Measurements from ENCODE around the gene CARD19.

CARD19 gene

DNA sequence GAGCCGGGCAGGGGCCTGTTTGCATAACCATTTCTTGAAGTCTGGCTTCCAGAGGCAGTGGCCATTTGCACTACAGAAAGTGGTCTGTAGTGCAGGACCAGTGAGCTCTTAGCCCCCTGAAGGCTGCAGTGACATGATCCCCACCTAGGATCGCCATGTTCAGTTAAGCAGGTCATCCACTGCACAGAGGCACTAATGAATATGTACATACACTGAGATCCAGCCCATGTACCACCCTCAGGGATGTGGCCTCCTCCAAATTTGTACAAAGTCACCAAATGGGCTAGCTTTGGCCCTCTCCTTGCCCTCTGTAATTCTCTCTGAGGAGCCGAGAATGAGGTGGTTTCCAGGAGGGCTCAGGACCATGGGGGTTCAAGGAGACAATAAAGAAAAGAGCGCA is 45.8 kb upstream of the CARD19 start:
- H3K36me3 ChIP-seq (ENCODE audit: control insufficient read depth in 2 of 2, insufficient read depth in 1 of 2, low read length in 2 of 2): no peaks in the 10 kb centered on the region
- no peaks in the 10 kb centered on the region for H3K4me1 ChIP-seq (ENCODE audit: control insufficient read depth, insufficient read depth, low read length)
- H3K27ac ChIP-seq (ENCODE audit: extremely low read depth, low read depth, low read length): no peak overlapping the region
- H3K9me3 ChIP-seq (ENCODE audit: control insufficient read depth, insufficient read depth, low read depth, low read length): no peaks in the 10 kb centered on the region
- CTCF ChIA-PET: interaction anchor here (0.6 kb wide), 1 partner anchor 70 kb away, joined by 4 read pairs; no protein-coding TSS in a partner anchor
- H3K4me3 ChIP-seq (ENCODE audit: low read depth, low read length): no peak overlapping the region
- POLR2A ChIA-PET: no interaction called here
- TF ChIP-seq, protein P1, sequence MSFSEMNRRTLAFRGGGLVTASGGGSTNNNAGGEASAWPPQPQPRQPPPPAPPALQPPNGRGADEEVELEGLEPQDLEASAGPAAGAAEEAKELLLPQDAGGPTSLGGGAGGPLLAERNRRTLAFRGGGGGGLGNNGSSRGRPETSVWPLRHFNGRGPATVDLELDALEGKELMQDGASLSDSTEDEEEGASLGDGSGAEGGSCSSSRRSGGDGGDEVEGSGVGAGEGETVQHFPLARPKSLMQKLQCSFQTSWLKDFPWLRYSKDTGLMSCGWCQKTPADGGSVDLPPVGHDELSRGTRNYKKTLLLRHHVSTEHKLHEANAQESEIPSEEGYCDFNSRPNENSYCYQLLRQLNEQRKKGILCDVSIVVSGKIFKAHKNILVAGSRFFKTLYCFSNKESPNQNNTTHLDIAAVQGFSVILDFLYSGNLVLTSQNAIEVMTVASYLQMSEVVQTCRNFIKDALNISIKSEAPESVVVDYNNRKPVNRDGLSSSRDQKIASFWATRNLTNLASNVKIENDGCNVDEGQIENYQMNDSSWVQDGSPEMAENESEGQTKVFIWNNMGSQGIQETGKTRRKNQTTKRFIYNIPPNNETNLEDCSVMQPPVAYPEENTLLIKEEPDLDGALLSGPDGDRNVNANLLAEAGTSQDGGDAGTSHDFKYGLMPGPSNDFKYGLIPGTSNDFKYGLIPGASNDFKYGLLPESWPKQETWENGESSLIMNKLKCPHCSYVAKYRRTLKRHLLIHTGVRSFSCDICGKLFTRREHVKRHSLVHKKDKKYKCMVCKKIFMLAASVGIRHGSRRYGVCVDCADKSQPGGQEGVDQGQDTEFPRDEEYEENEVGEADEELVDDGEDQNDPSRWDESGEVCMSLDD (tag by site-specific recombination; IDR thresholded peaks at IDR 0.05): no peak
- no peak for TF ChIP-seq ZNF658 (tag by site-specific recombination; IDR thresholded peaks at IDR 0.05)

DNA sequence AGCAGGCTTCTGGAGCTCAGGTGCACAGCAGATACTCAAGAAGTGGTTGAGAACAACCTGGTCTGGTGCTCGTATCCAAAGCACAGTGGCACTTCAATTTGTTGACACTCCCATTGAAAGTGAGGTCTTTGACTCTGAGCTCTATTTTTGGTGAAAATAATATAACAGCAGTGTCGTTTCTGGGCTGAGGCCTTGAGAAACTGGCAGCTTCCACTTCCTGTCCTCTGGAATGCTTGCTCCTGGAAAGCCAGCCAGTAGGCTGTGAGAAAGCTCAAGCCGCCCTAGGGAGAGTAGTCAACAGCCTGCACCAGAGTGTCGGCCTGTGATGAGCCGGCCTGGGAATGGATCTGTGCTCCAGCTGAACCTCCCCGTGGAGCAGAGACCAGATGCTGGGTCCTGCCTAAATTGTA is 44.3 kb upstream of the CARD19 start:
- CTCF ChIA-PET: interaction anchor here (0.5 to 1.3 kb wide), 2 partner anchors 47 to 556 kb away, joined by 3 to 4 read pairs; no protein-coding TSS in a partner anchor

DNA sequence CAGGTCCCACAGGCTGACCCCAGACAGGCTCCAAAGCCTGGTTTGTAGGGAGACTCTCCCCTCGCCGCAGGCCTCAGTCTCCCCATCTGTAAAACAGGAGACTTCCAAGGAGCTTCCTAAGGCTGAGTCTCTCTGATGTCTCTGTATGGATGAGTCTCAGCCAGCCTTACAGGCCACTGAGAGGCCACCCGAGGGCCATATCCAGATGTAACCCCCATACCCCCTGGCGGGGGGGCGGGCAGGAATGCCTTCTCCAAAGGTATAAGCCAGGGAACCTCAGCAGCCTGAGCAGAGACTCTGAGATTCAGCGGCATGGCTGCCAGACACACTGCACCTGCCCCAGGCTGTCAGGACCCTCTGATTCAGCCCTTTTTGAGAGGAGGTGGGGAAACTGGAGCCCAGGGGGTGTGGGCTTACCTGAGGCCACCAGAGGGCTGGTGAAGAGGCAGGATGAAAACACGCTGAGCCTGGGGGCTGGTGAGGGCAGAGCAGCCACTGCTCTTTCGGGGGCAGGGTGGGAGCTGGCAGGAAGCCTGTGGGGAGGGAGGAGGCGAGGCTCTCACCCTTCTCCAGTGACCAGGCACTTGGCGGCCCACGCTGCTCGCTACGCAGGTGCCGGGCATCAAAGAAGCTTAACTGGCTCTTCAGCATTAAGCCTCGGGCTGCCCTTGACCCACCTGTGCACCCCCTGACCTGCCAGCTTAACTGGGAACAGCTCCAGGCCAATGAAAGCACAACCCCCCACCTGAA is 43.1 kb upstream of the CARD19 start:
- no peaks in the 10 kb centered on the region for H3K36me3 ChIP-seq (ENCODE audit: control insufficient read depth in 2 of 2, insufficient read depth in 1 of 2, low read length in 2 of 2)
- POLR2A ChIA-PET: no interaction called here
- H3K27ac ChIP-seq (ENCODE audit: extremely low read depth, low read depth, low read length): no peak overlapping the region
- no peak overlapping the region for H3K4me3 ChIP-seq (ENCODE audit: low read depth, low read length)
- no peaks in the 10 kb centered on the region for H3K9me3 ChIP-seq (ENCODE audit: control insufficient read depth, insufficient read depth, low read depth, low read length)
- no peak for TF ChIP-seq HIC1 (tag by site-specific recombination; IDR thresholded peaks at IDR 0.05)
- no peak for TF ChIP-seq ZNF214 (tag by site-specific recombination; IDR thresholded peaks at IDR 0.05; ENCODE audit: borderline replicate concordance)
- TF ChIP-seq ZNF394 (tag by site-specific recombination; IDR thresholded peaks at IDR 0.05; ENCODE audit: borderline replicate concordance): no peak
- no peaks in the 10 kb centered on the region for H3K4me1 ChIP-seq (ENCODE audit: control insufficient read depth, insufficient read depth, low read length)
- CTCF ChIA-PET: interaction anchor here (0.6 kb wide), 1 partner anchor 259 kb away, joined by 4 read pairs; no protein-coding TSS in a partner anchor

More for the DNA sequence above, 44.3 kb upstream of the CARD19 start:
- Histone ChIP-seq H3K27ac (ENCODE audit: extremely low read depth, low read depth, low read length) (no peak overlapping the region), H3K4me3 (ENCODE audit: low read depth, low read length) (no peak overlapping the region), H3K9me3 (ENCODE audit: control insufficient read depth, insufficient read depth, low read depth, low read length) (no peaks in the 10 kb centered on the region), H3K36me3 (ENCODE audit: control insufficient read depth in 2 of 2, insufficient read depth in 1 of 2, low read length in 2 of 2) (no peaks in the 10 kb centered on the region), H3K4me1 (ENCODE audit: control insufficient read depth, insufficient read depth, low read length) (no peaks in the 10 kb centered on the region)
- POLR2A ChIA-PET: no interaction called here
- TF ChIP-seq ZNF433 (tag by site-specific recombination; IDR thresholded peaks at IDR 0.05; ENCODE audit: low read depth) (no peak), ZNF654 (tag by site-specific recombination; IDR thresholded peaks at IDR 0.05; ENCODE audit: low read depth) (no peak)

GRCh38 chr9:93053781-93054331 is 42.2 kb upstream of the CARD19 start:
- Histone ChIP-seq H3K36me3 (ENCODE audit: control insufficient read depth in 2 of 2, insufficient read depth in 1 of 2, low read length in 2 of 2) (no peaks in the 10 kb centered on the region), H3K27ac (ENCODE audit: extremely low read depth, low read depth, low read length) (no peak overlapping the region), H3K9me3 (ENCODE audit: control insufficient read depth, insufficient read depth, low read depth, low read length) (no peaks in the 10 kb centered on the region), H3K4me1 (ENCODE audit: control insufficient read depth, insufficient read depth, low read length) (no peaks in the 10 kb centered on the region), H3K4me3 (ENCODE audit: low read depth, low read length) (no peak overlapping the region)
- ChIA-PET CTCF (interaction anchor here (0.6 kb wide), 1 partner anchor 260 kb away, joined by 4 read pairs; no protein-coding TSS in a partner anchor), POLR2A (no interaction called here)
- TF ChIP-seq ZSCAN30 (tag by site-specific recombination; IDR thresholded peaks at IDR 0.05): no peak
- 0 out of 2 replicates have a peak, but pooled peaks have one; percentile 8 for TF ChIP-seq ZIC2 (tag by site-specific recombination; IDR thresholded peaks at IDR 0.05)

Data from HEK293 (cell line).